Esophagus squamous epithelium (tissue), 4 donors: Measurements from ENCODE around the gene HOXB6.

Experiments used
- POLR2A ChIP-seq, 4 donors: fragments of 450-650 bp; IDR thresholded peaks; one replicate each; pipeline ENCODE4 v1.6.1; 2017; ENCODE audit warnings: antibody characterized with exemption in 4 of 4, mild to moderate bottlenecking in 4 of 4, moderate library complexity in 3 of 4
- TF ChIP-seq, protein P1 (sequence below), 6 experiments: fragments of 450-650 bp in 4 of 6; fragments of 200-600 bp in 2 of 6; sonication (generic) in 2 of 6; IDR thresholded peaks; one replicate each; pipeline ENCODE4 v1.5.1; 2016 to 2019; ENCODE audit warnings: antibody characterized with exemption in 6 of 6, mild to moderate bottlenecking in 4 of 6, moderate library complexity in 4 of 6

- TF ChIP-seq, protein P1, sequence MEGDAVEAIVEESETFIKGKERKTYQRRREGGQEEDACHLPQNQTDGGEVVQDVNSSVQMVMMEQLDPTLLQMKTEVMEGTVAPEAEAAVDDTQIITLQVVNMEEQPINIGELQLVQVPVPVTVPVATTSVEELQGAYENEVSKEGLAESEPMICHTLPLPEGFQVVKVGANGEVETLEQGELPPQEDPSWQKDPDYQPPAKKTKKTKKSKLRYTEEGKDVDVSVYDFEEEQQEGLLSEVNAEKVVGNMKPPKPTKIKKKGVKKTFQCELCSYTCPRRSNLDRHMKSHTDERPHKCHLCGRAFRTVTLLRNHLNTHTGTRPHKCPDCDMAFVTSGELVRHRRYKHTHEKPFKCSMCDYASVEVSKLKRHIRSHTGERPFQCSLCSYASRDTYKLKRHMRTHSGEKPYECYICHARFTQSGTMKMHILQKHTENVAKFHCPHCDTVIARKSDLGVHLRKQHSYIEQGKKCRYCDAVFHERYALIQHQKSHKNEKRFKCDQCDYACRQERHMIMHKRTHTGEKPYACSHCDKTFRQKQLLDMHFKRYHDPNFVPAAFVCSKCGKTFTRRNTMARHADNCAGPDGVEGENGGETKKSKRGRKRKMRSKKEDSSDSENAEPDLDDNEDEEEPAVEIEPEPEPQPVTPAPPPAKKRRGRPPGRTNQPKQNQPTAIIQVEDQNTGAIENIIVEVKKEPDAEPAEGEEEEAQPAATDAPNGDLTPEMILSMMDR (IDR thresholded peaks at IDR 0.05): no peak
- no peak for TF ChIP-seq POLR2A (IDR thresholded peaks at IDR 0.05)
Observed at GRCh38 chr17:48630009-48630924, 25.5 kb upstream of the HOXB6 start.
